ENCODE results near the gene CDKN2C.
"Not testable (repeated sequence)": the region's sequence is repeated elsewhere in the genome, so short reads cannot be mapped to it uniquely, and the experiment has no call there.

The CDKN2C gene

GRCh38 chr1:50949286-50949982 lies 20.6 kb upstream of the CDKN2C start:
- Mint-ChIP-seq H3K27ac (no peak overlapping the region), H3K36me3 (ENCODE audit: low read depth) (peaks cover 10% of the 10 kb centered on the region), H3K9me3 (no peaks in the 10 kb centered on the region), H3K27me3 (no peaks in the 10 kb centered on the region), H3K4me1 (peaks cover 23% of the 10 kb centered on the region), H3K4me3 (no peak overlapping the region)
- DNase-seq = no peak
- ATAC-seq = no peak

GRCh38 chr1:50950396-50950795 lies 19.6 kb upstream of the CDKN2C start:
- Mint-ChIP-seq H3K4me3 (no peak overlapping the region), H3K27me3 (no peaks in the 10 kb centered on the region), H3K4me1 (peaks cover 29% of the 10 kb centered on the region), H3K36me3 (ENCODE audit: low read depth) (peaks cover 10% of the 10 kb centered on the region), H3K9me3 (no peaks in the 10 kb centered on the region), H3K27ac (no peak overlapping the region)
- ATAC-seq (no peak), DNase-seq (no peak)

GRCh38 chr1:50952566-50952965 lies 17.5 kb upstream of the CDKN2C start:
- H3K4me1 Mint-ChIP-seq = peaks cover 28% of the 10 kb centered on the region
- not testable (repeated sequence) for H3K27ac Mint-ChIP-seq; DNase-seq; H3K9me3 Mint-ChIP-seq; H3K4me3 Mint-ChIP-seq; H3K27me3 Mint-ChIP-seq; H3K36me3 Mint-ChIP-seq (ENCODE audit: low read depth); ATAC-seq

- H3K36me3 Mint-ChIP-seq (ENCODE audit: low read depth) = peaks cover 10% of the 10 kb centered on the region
- H3K4me1 Mint-ChIP-seq = peaks cover 26% of the 10 kb centered on the region
- peaks cover under 1% of the 10 kb centered on the region for H3K27me3 Mint-ChIP-seq
- no peak overlapping the region for H3K27ac Mint-ChIP-seq
- ATAC-seq (no peak), DNase-seq (no peak)
- no peaks in the 10 kb centered on the region for H3K9me3 Mint-ChIP-seq
- no peak overlapping the region for H3K4me3 Mint-ChIP-seq
These were observed 14.9 kb upstream of the CDKN2C start for GRCh38 chr1:50955116-50955515.

- peak; percentile 26 for ATAC-seq
- DNase-seq = no peak
These were observed 10.6 kb upstream of the CDKN2C start for GRCh38 chr1:50959303-50959912.

GRCh38 chr1:50959913-50960844 lies 9.9 kb upstream of the CDKN2C start, which contains the start of gene FAF1:
TSS of gene FAF1 (minus strand) at chr1:50960267. CDS start at chr1:50959811, 456 bp downstream.
- peak within 1 kb of the TSS; percentile 97 for H3K27ac Mint-ChIP-seq
- H3K27me3 Mint-ChIP-seq = peaks cover 2% of the 10 kb centered on the region
- peaks cover 5% of the 10 kb centered on the region for H3K36me3 Mint-ChIP-seq (ENCODE audit: low read depth)
- peak within 1 kb of the TSS; percentile 90 for H3K4me3 Mint-ChIP-seq
- peaks cover 22% of the 10 kb centered on the region for H3K4me1 Mint-ChIP-seq
- H3K9me3 Mint-ChIP-seq = no peaks in the 10 kb centered on the region
- DNase-seq = peak; percentile 95
- peak; percentile 87 for ATAC-seq

More at GRCh38 chr1:50959303-50959912, 10.6 kb upstream of the CDKN2C start:
- peaks cover 5% of the 10 kb centered on the region for H3K36me3 Mint-ChIP-seq (ENCODE audit: low read depth)
- peaks cover 2% of the 10 kb centered on the region for H3K27me3 Mint-ChIP-seq
- peak overlapping the region; percentile 90 for H3K4me3 Mint-ChIP-seq
- H3K4me1 Mint-ChIP-seq = peaks cover 28% of the 10 kb centered on the region
- no peaks in the 10 kb centered on the region for H3K9me3 Mint-ChIP-seq
- H3K27ac Mint-ChIP-seq = peak overlapping the region; percentile 97

- no peak overlapping the region for H3K27ac Mint-ChIP-seq
- H3K4me3 Mint-ChIP-seq = no peak overlapping the region
- peaks cover 2% of the 10 kb centered on the region for H3K27me3 Mint-ChIP-seq
- peaks cover 7% of the 10 kb centered on the region for H3K36me3 Mint-ChIP-seq (ENCODE audit: low read depth)
- H3K9me3 Mint-ChIP-seq = no peaks in the 10 kb centered on the region
- DNase-seq = no peak
- H3K4me1 Mint-ChIP-seq = peaks cover 15% of the 10 kb centered on the region
- ATAC-seq = no peak
These were observed 5.2 kb upstream of the CDKN2C start for GRCh38 chr1:50964863-50965262.

- Mint-ChIP-seq H3K4me3 (no peak overlapping the region), H3K9me3 (no peaks in the 10 kb centered on the region), H3K36me3 (ENCODE audit: low read depth) (peaks cover 2% of the 10 kb centered on the region), H3K27ac (no peak overlapping the region), H3K4me1 (peaks cover 25% of the 10 kb centered on the region), H3K27me3 (peaks cover 3% of the 10 kb centered on the region)
- ATAC-seq (no peak), DNase-seq (no peak)
These were observed 3.1 kb upstream of the CDKN2C start for GRCh38 chr1:50966991-50967390.

GRCh38 chr1:50967416-50968157 lies 2.5 kb upstream of the CDKN2C start:
- no peak for DNase-seq
- no peak for ATAC-seq
- Mint-ChIP-seq H3K27me3 (peaks cover 5% of the 10 kb centered on the region), H3K4me3 (peak overlapping the region; percentile 88), H3K36me3 (ENCODE audit: low read depth) (peaks cover 4% of the 10 kb centered on the region), H3K27ac (peak overlapping the region; percentile 18), H3K9me3 (no peaks in the 10 kb centered on the region), H3K4me1 (peaks cover 26% of the 10 kb centered on the region)

- DNase-seq (peak; percentile 83), ATAC-seq (peak; percentile 80)
- peaks cover 4% of the 10 kb centered on the region for H3K36me3 Mint-ChIP-seq (ENCODE audit: low read depth)
- peak overlapping the region; percentile 88 for H3K4me3 Mint-ChIP-seq
- H3K27ac Mint-ChIP-seq = peak overlapping the region; percentile 96
- H3K4me1 Mint-ChIP-seq = peaks cover 26% of the 10 kb centered on the region
- H3K27me3 Mint-ChIP-seq = peaks cover 5% of the 10 kb centered on the region
- no peaks in the 10 kb centered on the region for H3K9me3 Mint-ChIP-seq
These were observed 1.8 kb upstream of the CDKN2C start for GRCh38 chr1:50968158-50968820.

- peak overlapping the region; percentile 96 for H3K27ac Mint-ChIP-seq
- peaks cover 5% of the 10 kb centered on the region for H3K36me3 Mint-ChIP-seq (ENCODE audit: low read depth)
- peaks cover 26% of the 10 kb centered on the region for H3K4me1 Mint-ChIP-seq
- peak; percentile 57 for DNase-seq
- H3K9me3 Mint-ChIP-seq = no peaks in the 10 kb centered on the region
- H3K4me3 Mint-ChIP-seq = peak overlapping the region; percentile 88
- ATAC-seq = peak; percentile 37
- peaks cover 11% of the 10 kb centered on the region for H3K27me3 Mint-ChIP-seq
These were observed 1.0 kb upstream of the CDKN2C start for GRCh38 chr1:50968821-50969610.

GRCh38 chr1:50970509-50970887 lies 453 bp downstream of the CDKN2C start:
- Mint-ChIP-seq H3K36me3 (ENCODE audit: low read depth) (peaks cover 5% of the 10 kb centered on the region), H3K27ac (peak overlapping the region; percentile 76), H3K27me3 (peaks cover 22% of the 10 kb centered on the region), H3K4me1 (peaks cover 26% of the 10 kb centered on the region), H3K4me3 (peak overlapping the region; percentile 88), H3K9me3 (no peaks in the 10 kb centered on the region)
- no peak for ATAC-seq
- DNase-seq = no peak
